ENCODE measurements around the gene TACSTD2.

- TF ChIP-seq TAF1 (IDR thresholded peaks at IDR 0.05; ENCODE audit: borderline replicate concordance, insufficient read depth, low read length) (no peak), REST (IDR thresholded peaks at IDR 0.05; ENCODE audit: insufficient read depth in 1 of 2, low read depth in 2 of 2, low read length in 2 of 2) (no peak), POLR2AphosphoS5 (IDR thresholded peaks at IDR 0.05; ENCODE audit: low read depth, low read length) (no peak), SIN3A (IDR thresholded peaks at IDR 0.05; ENCODE audit: borderline replicate concordance, insufficient read depth, low read length) (no peak)
Measured at GRCh38 chr1:58570094-58570493, 7.0 kb downstream of the TACSTD2 start.

All from PFSK-1 (cell line).